ENCODE results near the gene MREG. TPM values are rescaled to one million over a fixed set of nuclear protein-coding genes. Genes with fewer than 3 reads are reported as not detected.

Gene MREG
- total and polyA plus RNA-seq, 3 experiments from 2014 or later = 3.9 to 26.2 (median 25.4) TPM

DNA sequence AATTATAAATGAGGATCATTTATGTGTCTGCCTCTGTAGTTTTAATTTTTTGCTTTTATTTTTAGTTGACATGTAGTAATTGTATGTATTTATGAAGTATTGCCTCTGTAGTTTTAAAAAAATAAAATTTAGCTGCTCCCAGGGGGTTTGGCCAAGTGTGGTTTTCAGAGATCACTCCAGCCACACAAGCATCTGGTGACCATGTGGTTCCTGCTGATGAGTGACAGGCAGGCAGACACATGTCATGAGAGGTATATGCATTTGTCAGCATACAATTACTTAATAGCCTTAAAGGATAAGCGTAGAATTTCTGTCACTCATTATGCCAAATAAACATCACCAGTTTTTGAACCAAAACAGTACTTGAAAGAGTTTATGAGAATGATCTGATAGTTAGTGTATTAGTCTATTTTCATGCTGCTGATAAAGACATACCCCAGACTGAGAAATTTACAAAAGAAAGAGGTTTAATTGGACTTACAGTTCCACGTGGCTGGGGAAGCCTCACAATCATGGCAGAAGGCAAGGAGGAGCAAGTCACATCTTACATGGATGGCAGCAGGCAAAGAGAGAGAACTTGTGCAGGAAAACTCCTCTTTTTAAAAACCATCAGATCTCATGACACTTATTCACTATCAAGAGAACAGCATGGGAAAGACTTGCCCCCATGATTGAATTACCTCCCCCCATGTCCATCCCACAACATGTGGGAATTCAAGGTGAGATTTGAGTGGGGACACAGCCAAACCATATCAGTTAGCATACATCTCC is 29.6 kb downstream of the MREG start:
- Histone ChIP-seq H3K36me3 (ENCODE audit: insufficient read depth, low read length) (no peaks in the 10 kb centered on the region), H3K4me3 (ENCODE audit: low read length) (no peak overlapping the region), H3K9me3 (ENCODE audit: low read length) (no peaks in the 10 kb centered on the region), H3K27me3 (ENCODE audit: insufficient read depth, low read length, poor library complexity, severe bottlenecking) (no peaks in the 10 kb centered on the region), H3K27ac (ENCODE audit: low read depth, low read length) (no peak overlapping the region), H3K4me1 (ENCODE audit: insufficient read depth, low read length) (no peaks in the 10 kb centered on the region)
- Mint-ChIP-seq H3K9me3 (peaks cover 0 to 6% (median 1%) of the 10 kb centered on the region in 5 donors), H3K27ac (peak overlapping the region in 2 of 8 donors; percentile 45 to 54), H3K4me3 (no peak overlapping the region), H3K4me1 (peaks cover 14 to 26% (median 25%) of the 10 kb centered on the region in 3 donors), H3K36me3 (peaks cover 22 to 30% (median 29%) of the 10 kb centered on the region in 3 donors), H3K27me3 (no peaks in the 10 kb centered on the region)
- no peak for DNase-seq
- ChIA-PET CTCF (no interaction called here), POLR2A (no interaction called here)

DNA sequence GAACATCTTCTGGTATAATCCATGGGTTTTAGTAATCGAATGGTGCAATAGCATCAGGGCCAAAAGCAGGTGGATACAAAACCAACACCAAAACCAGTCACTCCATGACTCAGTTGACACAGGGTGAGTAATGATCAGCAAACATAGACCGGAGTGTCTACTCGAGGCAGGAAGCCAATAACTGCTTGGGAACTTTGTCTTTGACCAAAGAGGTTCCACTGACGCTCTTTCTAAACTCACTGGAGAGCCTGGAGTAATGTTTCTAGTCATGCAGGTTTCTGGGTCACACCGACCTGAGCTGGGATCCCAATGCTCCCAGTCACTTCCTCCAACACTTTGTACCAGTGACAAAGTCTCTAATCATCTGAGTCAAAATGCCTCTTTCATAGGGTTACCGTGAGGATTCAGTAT is 30.9 kb downstream of the MREG start:
- Mint-ChIP-seq H3K4me3 (peak overlapping the region in 1 of 7 donors; percentile 17), H3K36me3 (peaks cover 22 to 27% (median 25%) of the 10 kb centered on the region in 3 donors), H3K9me3 (peaks cover 0 to 6% (median 1%) of the 10 kb centered on the region in 5 donors), H3K4me1 (peaks cover 18 to 37% (median 31%) of the 10 kb centered on the region in 3 donors), H3K27me3 (no peaks in the 10 kb centered on the region), H3K27ac (peak overlapping the region in 2 of 8 donors; percentile 70 to 80)
- no peak for DNase-seq
- no peaks in the 10 kb centered on the region for H3K9me3 ChIP-seq (ENCODE audit: low read length)
- H3K4me3 ChIP-seq (ENCODE audit: low read length) = no peak overlapping the region
- POLR2A ChIA-PET = no interaction called here
- no peaks in the 10 kb centered on the region for H3K36me3 ChIP-seq (ENCODE audit: insufficient read depth, low read length)
- H3K4me1 ChIP-seq (ENCODE audit: insufficient read depth, low read length) = no peaks in the 10 kb centered on the region
- CTCF ChIA-PET = no interaction called here
- H3K27ac ChIP-seq (ENCODE audit: low read depth, low read length) = no peak overlapping the region
- H3K27me3 ChIP-seq (ENCODE audit: insufficient read depth, low read length, poor library complexity, severe bottlenecking) = no peaks in the 10 kb centered on the region

GRCh38 chr2:215981115-215981514 is 32.2 kb downstream of the MREG start:
- ChIA-PET POLR2A (no interaction called here), CTCF (no interaction called here)
- no peak overlapping the region for H3K4me3 Mint-ChIP-seq
- Histone ChIP-seq H3K27me3 (ENCODE audit: insufficient read depth, low read length, poor library complexity, severe bottlenecking) (no peaks in the 10 kb centered on the region), H3K36me3 (ENCODE audit: insufficient read depth, low read length) (no peaks in the 10 kb centered on the region), H3K4me3 (ENCODE audit: low read length) (no peak overlapping the region), H3K9me3 (ENCODE audit: low read length) (no peaks in the 10 kb centered on the region), H3K4me1 (ENCODE audit: insufficient read depth, low read length) (no peaks in the 10 kb centered on the region), H3K27ac (ENCODE audit: low read depth, low read length) (no peak overlapping the region)
- H3K4me1 Mint-ChIP-seq = peaks cover 16 to 41% (median 32%) of the 10 kb centered on the region in 3 donors
- H3K27ac Mint-ChIP-seq = no peak overlapping the region
- peaks cover 0 to 4% (median 1%) of the 10 kb centered on the region in 5 donors for H3K9me3 Mint-ChIP-seq
- DNase-seq = no peak
- peaks cover 14 to 18% (median 16%) of the 10 kb centered on the region in 3 donors for H3K36me3 Mint-ChIP-seq
- no peaks in the 10 kb centered on the region for H3K27me3 Mint-ChIP-seq

GRCh38 chr2:215979620-215980019 is 33.7 kb downstream of the MREG start:
- H3K27me3 Mint-ChIP-seq = no peaks in the 10 kb centered on the region
- H3K9me3 ChIP-seq (ENCODE audit: low read length) = no peaks in the 10 kb centered on the region
- H3K4me3 ChIP-seq (ENCODE audit: low read length) = no peak overlapping the region
- peaks cover 0 to 3% (median 1%) of the 10 kb centered on the region in 5 donors for H3K9me3 Mint-ChIP-seq
- peak overlapping the region in 5 of 7 donors; percentile 20 to 62 (median 24) for H3K4me3 Mint-ChIP-seq
- H3K36me3 ChIP-seq (ENCODE audit: insufficient read depth, low read length) = no peaks in the 10 kb centered on the region
- peak in 1 of 5 donors; percentile 12 for DNase-seq
- H3K27me3 ChIP-seq (ENCODE audit: insufficient read depth, low read length, poor library complexity, severe bottlenecking) = no peaks in the 10 kb centered on the region
- H3K27ac Mint-ChIP-seq = peak overlapping the region in 3 of 8 donors; percentile 6 to 52 (median 7)
- peaks cover 11 to 14% (median 12%) of the 10 kb centered on the region in 3 donors for H3K36me3 Mint-ChIP-seq
- CTCF ChIA-PET = interaction anchor here (1.0 kb wide), 1 partner anchor 27 kb away, joined by 3 read pairs; no protein-coding TSS in a partner anchor
- no peaks in the 10 kb centered on the region for H3K4me1 ChIP-seq (ENCODE audit: insufficient read depth, low read length)
- POLR2A ChIA-PET = no interaction called here
- peaks cover 17 to 41% (median 32%) of the 10 kb centered on the region in 3 donors for H3K4me1 Mint-ChIP-seq
- no peak overlapping the region for H3K27ac ChIP-seq (ENCODE audit: low read depth, low read length)

DNA sequence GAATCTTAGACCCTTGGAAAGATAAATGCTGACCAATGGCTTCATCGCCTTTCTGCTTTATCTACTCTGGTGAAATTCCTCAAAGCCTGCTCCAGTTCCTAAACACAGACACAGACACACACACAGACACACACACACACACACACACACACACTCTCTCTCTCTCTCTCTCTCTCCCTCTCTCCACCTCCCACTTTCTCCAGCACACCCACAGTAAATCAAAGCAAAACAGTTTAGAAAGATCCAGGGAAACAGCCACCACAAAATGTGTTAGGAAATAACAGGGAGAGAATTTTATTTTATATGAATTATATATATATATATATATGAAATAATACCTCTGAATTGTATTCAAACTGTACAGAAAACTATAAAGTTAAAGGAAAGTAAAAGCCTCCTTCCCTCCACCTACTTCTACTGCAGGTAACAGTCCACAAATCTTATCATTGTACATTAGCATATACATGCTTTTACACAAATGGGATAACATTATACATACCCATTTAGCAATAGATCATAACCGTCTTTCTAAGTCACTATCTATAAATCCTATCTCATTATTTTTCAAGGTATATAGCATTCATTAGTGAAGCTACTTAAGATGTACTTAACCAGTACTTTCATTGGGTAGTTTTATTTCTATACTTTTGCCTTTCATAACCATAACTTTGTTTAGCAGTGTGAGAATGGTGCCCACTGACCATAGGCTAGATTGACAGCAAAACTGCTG is 38.5 kb downstream of the MREG start:
- CTCF ChIA-PET = no interaction called here
- Histone ChIP-seq H3K4me1 (ENCODE audit: insufficient read depth, low read length) (no peaks in the 10 kb centered on the region), H3K27me3 (ENCODE audit: insufficient read depth, low read length, poor library complexity, severe bottlenecking) (no peaks in the 10 kb centered on the region), H3K9me3 (ENCODE audit: low read length) (no peaks in the 10 kb centered on the region), H3K4me3 (ENCODE audit: low read length) (no peak overlapping the region), H3K36me3 (ENCODE audit: insufficient read depth, low read length) (no peaks in the 10 kb centered on the region), H3K27ac (ENCODE audit: low read depth, low read length) (no peak overlapping the region)
- no peak for DNase-seq
- Mint-ChIP-seq H3K27me3 (no peaks in the 10 kb centered on the region), H3K27ac (peak overlapping the region in 3 of 8 donors; percentile 36 to 55 (median 54)), H3K4me3 (no peak overlapping the region), H3K36me3 (peaks cover 15 to 21% (median 18%) of the 10 kb centered on the region in 3 donors), H3K4me1 (peaks cover 18 to 23% (median 18%) of the 10 kb centered on the region in 3 donors), H3K9me3 (no peaks in the 10 kb centered on the region)
- POLR2A ChIA-PET = no interaction called here

DNA sequence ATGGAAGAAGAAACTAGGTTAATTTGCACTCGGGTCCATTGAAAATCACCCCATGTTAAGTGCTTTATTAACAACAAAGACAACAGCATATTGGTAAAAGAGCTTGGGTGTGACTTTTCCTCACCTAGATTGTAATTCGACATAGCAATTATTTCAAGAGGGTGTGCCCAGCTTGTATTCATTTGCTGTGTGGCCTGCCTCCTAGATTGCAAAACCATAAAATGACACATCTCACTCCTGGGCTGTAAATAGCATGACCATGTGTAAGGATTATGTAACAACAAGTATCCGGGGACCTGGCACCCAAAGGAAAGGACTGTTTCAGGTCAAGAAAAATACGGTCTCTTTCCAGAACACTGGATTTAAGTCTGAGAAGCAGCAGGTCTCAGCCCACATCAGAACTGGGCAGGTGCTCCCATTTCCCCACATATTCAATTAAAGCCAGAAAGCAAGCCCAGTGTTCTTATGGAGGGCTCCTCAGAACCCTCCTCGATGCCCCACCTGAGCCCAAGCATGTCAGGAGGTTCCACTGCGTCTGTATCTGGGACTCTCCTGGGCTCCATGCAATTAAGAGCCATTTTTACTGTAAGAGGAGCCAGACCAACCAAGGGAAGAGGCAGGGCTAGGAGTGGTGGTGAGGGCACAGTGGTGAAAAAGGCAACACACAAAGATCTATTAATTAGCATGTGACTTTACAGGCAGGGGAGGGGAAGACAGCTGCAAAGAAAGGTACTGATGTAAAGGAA is 39.2 kb downstream of the MREG start:
- H3K27me3 ChIP-seq (ENCODE audit: insufficient read depth, low read length, poor library complexity, severe bottlenecking) = no peaks in the 10 kb centered on the region
- H3K4me3 Mint-ChIP-seq = no peak overlapping the region
- no peak overlapping the region for H3K27ac ChIP-seq (ENCODE audit: low read depth, low read length)
- DNase-seq = no peak
- no peaks in the 10 kb centered on the region for H3K9me3 Mint-ChIP-seq
- ChIA-PET CTCF (no interaction called here), POLR2A (no interaction called here)
- peaks cover 15 to 19% (median 18%) of the 10 kb centered on the region in 3 donors for H3K36me3 Mint-ChIP-seq
- no peaks in the 10 kb centered on the region for H3K27me3 Mint-ChIP-seq
- H3K4me1 ChIP-seq (ENCODE audit: insufficient read depth, low read length) = no peaks in the 10 kb centered on the region
- no peaks in the 10 kb centered on the region for H3K9me3 ChIP-seq (ENCODE audit: low read length)
- H3K4me1 Mint-ChIP-seq = peaks cover 13 to 18% (median 15%) of the 10 kb centered on the region in 3 donors
- no peak overlapping the region for H3K4me3 ChIP-seq (ENCODE audit: low read length)
- H3K27ac Mint-ChIP-seq = peak overlapping the region in 2 of 8 donors; percentile 28 to 75
- H3K36me3 ChIP-seq (ENCODE audit: insufficient read depth, low read length) = no peaks in the 10 kb centered on the region

DNA sequence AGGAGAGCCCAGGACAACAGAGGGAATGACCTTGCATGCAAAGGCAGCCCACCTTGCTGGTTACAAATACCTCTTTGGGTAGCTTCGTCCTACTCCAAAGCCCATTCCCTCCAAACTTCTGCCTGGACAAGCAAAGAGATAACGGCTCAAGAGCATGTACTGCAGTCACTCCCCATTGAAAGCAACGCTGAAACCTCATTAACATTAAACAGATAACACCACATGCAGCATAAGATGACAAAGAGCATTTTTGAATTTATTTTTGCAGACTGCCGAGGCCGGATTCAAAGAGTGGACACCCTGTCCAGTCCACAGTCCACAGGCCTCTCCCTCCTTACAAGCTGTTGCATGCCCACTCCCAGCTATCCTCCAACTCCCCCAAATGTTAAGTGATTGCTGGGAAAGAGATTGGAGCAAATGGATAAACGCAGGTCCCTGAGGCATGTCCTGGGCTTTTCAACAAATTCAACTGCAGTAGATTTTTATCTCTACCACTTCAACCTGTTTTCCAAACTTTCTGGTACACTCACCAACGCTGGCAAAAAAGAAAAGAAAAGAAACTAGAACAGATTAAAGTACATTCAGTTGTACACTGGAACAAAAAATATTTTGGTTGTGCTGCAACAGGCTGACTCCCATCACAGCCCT is 40.1 kb downstream of the MREG start:
- CTCF ChIA-PET = no interaction called here
- Mint-ChIP-seq H3K4me3 (no peak overlapping the region), H3K27me3 (no peaks in the 10 kb centered on the region), H3K4me1 (peaks cover 13 to 14% (median 13%) of the 10 kb centered on the region in 3 donors), H3K36me3 (peaks cover 15 to 19% (median 18%) of the 10 kb centered on the region in 3 donors), H3K27ac (peak overlapping the region in 1 of 8 donors; percentile 9), H3K9me3 (no peaks in the 10 kb centered on the region)
- Histone ChIP-seq H3K9me3 (ENCODE audit: low read length) (no peaks in the 10 kb centered on the region), H3K4me1 (ENCODE audit: insufficient read depth, low read length) (no peaks in the 10 kb centered on the region), H3K36me3 (ENCODE audit: insufficient read depth, low read length) (no peaks in the 10 kb centered on the region), H3K27me3 (ENCODE audit: insufficient read depth, low read length, poor library complexity, severe bottlenecking) (no peaks in the 10 kb centered on the region), H3K27ac (ENCODE audit: low read depth, low read length) (no peak overlapping the region), H3K4me3 (ENCODE audit: low read length) (no peak overlapping the region)
- POLR2A ChIA-PET = no interaction called here
- no peak for DNase-seq

Data from CD8-positive, alpha-beta memory T cell (primary cell).